ENCODE data around the gene CERS5. TPM values are rescaled to one million over a fixed set of nuclear protein-coding genes. Genes with fewer than 3 reads are reported as not detected.

Gene CERS5
- total RNA-seq, 1 experiment from 2014 or later = 58.1 TPM

DNA sequence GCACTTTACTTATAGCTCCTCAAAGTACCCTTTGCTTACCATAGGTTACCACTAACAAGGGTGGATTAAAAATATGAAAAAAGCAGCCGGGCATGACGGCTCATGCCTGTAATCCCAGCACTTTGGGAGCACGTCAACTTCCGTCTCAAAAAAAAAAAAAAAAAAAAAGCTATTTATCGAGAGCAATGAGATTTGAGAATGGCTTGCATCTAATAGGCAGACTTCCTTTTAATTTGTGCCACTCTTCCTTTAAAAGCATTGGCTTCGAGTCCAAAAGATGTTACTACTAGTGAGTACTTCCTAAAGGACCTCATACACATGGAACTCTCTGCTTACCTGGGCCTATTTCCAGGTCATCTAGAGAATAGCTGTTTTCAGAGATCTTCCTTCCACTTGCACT, 38.5 kb upstream of the CERS5 start:
- Mint-ChIP-seq H3K36me3 (ENCODE audit: insufficient read depth, unreplicated experiment) (peaks cover 25% of the 10 kb centered on the region), H3K4me3 (ENCODE audit: unreplicated experiment) (no peak overlapping the region), H3K4me1 (ENCODE audit: insufficient read depth, unreplicated experiment) (peaks cover 17% of the 10 kb centered on the region), H3K9me3 (ENCODE audit: unreplicated experiment) (no peaks in the 10 kb centered on the region), H3K27ac (ENCODE audit: low read depth, unreplicated experiment) (no peak overlapping the region), H3K27me3 (ENCODE audit: insufficient read depth, unreplicated experiment) (no peaks in the 10 kb centered on the region)
- intact Hi-C loops (cut with micrococcal nuclease) = no loop called here
- DNase-seq (ENCODE audit: unreplicated experiment) = no peak
- CTCF ChIA-PET = interaction anchor here (0.6 to 0.7 kb wide), 2 partner anchors 35 to 109 kb away, joined by 3 read pairs; no protein-coding TSS in a partner anchor
- POLR2A ChIA-PET = interaction anchor here (2.4 to 7.5 kb wide), 2 partner anchors 15 to 78 kb away, joined by 6 to 59 read pairs; partner anchors contain the start of gene LIMA1
- TF ChIP-seq, protein P1, sequence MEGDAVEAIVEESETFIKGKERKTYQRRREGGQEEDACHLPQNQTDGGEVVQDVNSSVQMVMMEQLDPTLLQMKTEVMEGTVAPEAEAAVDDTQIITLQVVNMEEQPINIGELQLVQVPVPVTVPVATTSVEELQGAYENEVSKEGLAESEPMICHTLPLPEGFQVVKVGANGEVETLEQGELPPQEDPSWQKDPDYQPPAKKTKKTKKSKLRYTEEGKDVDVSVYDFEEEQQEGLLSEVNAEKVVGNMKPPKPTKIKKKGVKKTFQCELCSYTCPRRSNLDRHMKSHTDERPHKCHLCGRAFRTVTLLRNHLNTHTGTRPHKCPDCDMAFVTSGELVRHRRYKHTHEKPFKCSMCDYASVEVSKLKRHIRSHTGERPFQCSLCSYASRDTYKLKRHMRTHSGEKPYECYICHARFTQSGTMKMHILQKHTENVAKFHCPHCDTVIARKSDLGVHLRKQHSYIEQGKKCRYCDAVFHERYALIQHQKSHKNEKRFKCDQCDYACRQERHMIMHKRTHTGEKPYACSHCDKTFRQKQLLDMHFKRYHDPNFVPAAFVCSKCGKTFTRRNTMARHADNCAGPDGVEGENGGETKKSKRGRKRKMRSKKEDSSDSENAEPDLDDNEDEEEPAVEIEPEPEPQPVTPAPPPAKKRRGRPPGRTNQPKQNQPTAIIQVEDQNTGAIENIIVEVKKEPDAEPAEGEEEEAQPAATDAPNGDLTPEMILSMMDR (IDR thresholded peaks at IDR 0.05; ENCODE audit: unreplicated experiment) = no peak
- BruUV-seq (replicated peaks) = no TSS peak

DNA sequence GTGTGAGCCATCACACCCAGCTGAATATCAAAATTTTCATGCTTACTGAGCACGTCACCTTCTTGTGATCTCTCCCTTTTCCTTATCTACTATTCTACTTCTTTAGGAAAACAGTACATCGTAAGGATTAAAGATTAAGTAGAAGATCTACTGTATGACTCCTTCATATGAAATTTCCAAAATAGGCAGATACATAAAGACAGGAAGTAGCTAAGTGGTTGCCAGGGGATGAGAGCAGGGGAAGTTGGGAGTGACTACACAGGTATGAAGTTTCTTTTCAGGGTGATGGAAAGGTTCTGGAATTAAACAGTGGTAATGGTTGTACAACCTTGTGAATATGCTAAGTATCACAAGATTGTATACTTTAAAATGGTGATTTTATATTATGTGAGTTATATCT, 36.5 kb upstream of the CERS5 start:
- Mint-ChIP-seq H3K4me3 (ENCODE audit: unreplicated experiment) (no peak overlapping the region), H3K36me3 (ENCODE audit: insufficient read depth, unreplicated experiment) (peaks cover 41% of the 10 kb centered on the region), H3K4me1 (ENCODE audit: insufficient read depth, unreplicated experiment) (peaks cover 17% of the 10 kb centered on the region), H3K27me3 (ENCODE audit: insufficient read depth, unreplicated experiment) (no peaks in the 10 kb centered on the region), H3K27ac (ENCODE audit: low read depth, unreplicated experiment) (no peak overlapping the region), H3K9me3 (ENCODE audit: unreplicated experiment) (no peaks in the 10 kb centered on the region)
- intact Hi-C loops (cut with micrococcal nuclease) = no loop called here
- no peak for DNase-seq (ENCODE audit: unreplicated experiment)
- TF ChIP-seq, protein P1 (IDR thresholded peaks at IDR 0.05; ENCODE audit: unreplicated experiment) = no peak
- BruUV-seq (replicated peaks) = no TSS peak
- ChIA-PET CTCF (interaction anchor here (0.6 to 1.5 kb wide), 6 partner anchors 9 to 115 kb away, joined by 3 to 4 read pairs (median 4); no protein-coding TSS in a partner anchor), POLR2A (interaction anchor here (0.6 to 7.5 kb wide), 4 partner anchors 15 to 92 kb away, joined by 3 to 59 read pairs (median 4); no protein-coding TSS in a partner anchor)

DNA sequence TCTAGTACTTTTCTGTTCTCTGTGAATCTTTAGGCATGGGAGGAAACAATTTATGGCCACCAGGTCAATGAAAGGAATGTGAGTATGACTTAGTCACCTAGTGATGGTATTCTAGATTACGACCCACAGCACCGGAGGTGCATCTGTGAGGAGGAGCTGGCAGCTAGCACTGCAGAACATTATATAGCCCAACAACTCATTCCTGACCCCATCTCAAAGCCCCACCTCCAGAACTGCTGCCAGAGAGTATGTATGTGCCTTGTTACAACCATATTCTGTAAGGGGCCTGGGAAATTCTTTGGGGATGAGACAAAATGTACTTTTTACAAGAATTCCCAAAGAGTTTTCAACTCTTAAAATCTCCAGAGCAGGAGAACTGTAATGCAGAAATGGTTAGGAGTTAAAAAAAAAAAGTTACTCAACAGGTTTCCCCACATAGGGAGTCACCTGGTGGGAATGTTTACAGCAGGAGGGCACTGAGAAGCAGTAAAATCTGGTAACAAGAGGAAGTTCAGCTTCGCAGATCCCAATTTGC, 34.9 kb upstream of the CERS5 start:
- intact Hi-C loops (cut with micrococcal nuclease) = no loop called here
- Mint-ChIP-seq H3K4me3 (ENCODE audit: unreplicated experiment) (peak overlapping the region; percentile 25), H3K27me3 (ENCODE audit: insufficient read depth, unreplicated experiment) (no peaks in the 10 kb centered on the region), H3K27ac (ENCODE audit: low read depth, unreplicated experiment) (peak overlapping the region; percentile 74), H3K4me1 (ENCODE audit: insufficient read depth, unreplicated experiment) (peaks cover 17% of the 10 kb centered on the region), H3K9me3 (ENCODE audit: unreplicated experiment) (no peaks in the 10 kb centered on the region), H3K36me3 (ENCODE audit: insufficient read depth, unreplicated experiment) (peaks cover 41% of the 10 kb centered on the region)
- TF ChIP-seq, protein P1 (IDR thresholded peaks at IDR 0.05; ENCODE audit: unreplicated experiment) = no peak
- CTCF ChIA-PET = interaction anchor here (0.5 to 1.4 kb wide), 2 partner anchors 10 to 19 kb away, joined by 3 to 4 read pairs; no protein-coding TSS in a partner anchor
- BruUV-seq (replicated peaks) = no TSS peak
- POLR2A ChIA-PET = interaction anchor here (0.6 to 7.5 kb wide), 6 partner anchors 10 to 1153 kb away, joined by 3 to 59 read pairs (median 4); no protein-coding TSS in a partner anchor
- DNase-seq (ENCODE audit: unreplicated experiment) = peak; percentile 63

DNA sequence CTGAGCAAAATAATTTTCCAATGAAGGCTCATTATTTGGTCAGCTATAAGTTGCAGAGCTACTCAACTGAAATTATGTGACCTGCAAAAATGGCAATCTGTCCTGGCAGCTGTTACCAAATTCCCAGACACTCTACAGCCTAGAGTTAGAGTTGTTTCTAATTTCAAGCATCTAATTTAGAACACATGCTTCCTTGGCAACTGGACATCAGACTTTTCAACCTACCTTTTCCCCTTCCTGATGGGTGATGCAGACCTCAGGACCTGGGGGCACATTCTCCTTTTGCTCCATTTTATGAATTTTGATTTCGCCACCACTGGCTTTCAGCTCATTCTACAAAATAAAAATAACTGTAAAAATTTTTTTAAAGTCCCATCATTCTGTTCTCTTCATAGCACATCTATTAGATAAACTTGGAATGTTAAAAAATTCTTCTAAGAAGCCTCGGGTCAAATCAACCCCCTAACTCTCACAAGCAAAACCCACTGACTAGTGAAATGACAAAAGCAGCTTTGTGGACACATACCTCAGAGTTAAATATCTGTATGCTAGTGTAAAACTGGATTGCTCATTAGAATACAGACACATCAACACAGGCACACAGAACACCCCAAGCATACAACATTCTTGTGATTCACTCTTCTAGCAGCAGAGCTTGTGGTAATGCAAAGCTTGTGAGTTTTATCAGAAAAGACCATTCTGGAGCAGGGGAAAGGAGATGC, 33.5 kb upstream of the CERS5 start:
- peaks cover 17% of the 10 kb centered on the region for H3K4me1 Mint-ChIP-seq (ENCODE audit: insufficient read depth, unreplicated experiment)
- ChIA-PET POLR2A (interaction anchor here (0.6 to 7.5 kb wide), 10 partner anchors 13 to 128 kb away, joined by 3 to 59 read pairs (median 4); partner anchors contain the start of genes CERS5 and LIMA1), CTCF (interaction anchor here (1.0 kb wide), 1 partner anchor 23 kb away, joined by 3 read pairs; no protein-coding TSS in a partner anchor)
- TF ChIP-seq, protein P1 (IDR thresholded peaks at IDR 0.05; ENCODE audit: unreplicated experiment) = no peak
- H3K9me3 Mint-ChIP-seq (ENCODE audit: unreplicated experiment) = no peaks in the 10 kb centered on the region
- H3K27ac Mint-ChIP-seq (ENCODE audit: low read depth, unreplicated experiment) = no peak overlapping the region
- H3K36me3 Mint-ChIP-seq (ENCODE audit: insufficient read depth, unreplicated experiment) = peaks cover 42% of the 10 kb centered on the region
- no peaks in the 10 kb centered on the region for H3K27me3 Mint-ChIP-seq (ENCODE audit: insufficient read depth, unreplicated experiment)
- no peak for DNase-seq (ENCODE audit: unreplicated experiment)
- no TSS peak for BruUV-seq (replicated peaks)
- H3K4me3 Mint-ChIP-seq (ENCODE audit: unreplicated experiment) = no peak overlapping the region
- intact Hi-C loops (cut with micrococcal nuclease) = no loop called here
